GM18868 (cell line): Measurements from ENCODE around the gene JUNB.

Source experiments
- ATAC-seq: cut with Tn5 transposase; IDR thresholded peaks from one replicate; pipeline ENCODE4 v1.9.1; 2021; ENCODE audit warnings: mild to moderate bottlenecking, moderate library complexity; ENCODE audit not compliant: unreplicated experiment

The JUNB gene

DNA sequence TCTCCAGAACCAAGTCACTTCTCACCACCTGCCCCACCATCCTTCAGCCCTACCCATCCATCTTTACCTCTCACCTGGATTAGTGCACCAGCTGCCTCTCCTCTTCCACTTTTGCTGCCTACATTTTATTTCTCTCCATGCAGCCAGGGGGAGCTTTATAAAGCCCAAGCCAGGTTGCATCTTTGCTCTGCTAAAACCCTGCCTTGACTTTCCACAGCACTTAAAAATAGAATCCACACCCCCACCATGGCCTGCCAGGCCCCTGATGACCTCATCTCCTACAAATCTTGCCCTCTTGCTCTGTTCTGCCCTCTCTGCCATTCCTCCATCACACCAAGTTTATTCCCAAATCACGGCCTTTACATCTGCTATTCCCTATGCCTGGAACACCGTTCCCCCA, 17.7 kb upstream of the JUNB start:
- ATAC-seq, result no peak

DNA sequence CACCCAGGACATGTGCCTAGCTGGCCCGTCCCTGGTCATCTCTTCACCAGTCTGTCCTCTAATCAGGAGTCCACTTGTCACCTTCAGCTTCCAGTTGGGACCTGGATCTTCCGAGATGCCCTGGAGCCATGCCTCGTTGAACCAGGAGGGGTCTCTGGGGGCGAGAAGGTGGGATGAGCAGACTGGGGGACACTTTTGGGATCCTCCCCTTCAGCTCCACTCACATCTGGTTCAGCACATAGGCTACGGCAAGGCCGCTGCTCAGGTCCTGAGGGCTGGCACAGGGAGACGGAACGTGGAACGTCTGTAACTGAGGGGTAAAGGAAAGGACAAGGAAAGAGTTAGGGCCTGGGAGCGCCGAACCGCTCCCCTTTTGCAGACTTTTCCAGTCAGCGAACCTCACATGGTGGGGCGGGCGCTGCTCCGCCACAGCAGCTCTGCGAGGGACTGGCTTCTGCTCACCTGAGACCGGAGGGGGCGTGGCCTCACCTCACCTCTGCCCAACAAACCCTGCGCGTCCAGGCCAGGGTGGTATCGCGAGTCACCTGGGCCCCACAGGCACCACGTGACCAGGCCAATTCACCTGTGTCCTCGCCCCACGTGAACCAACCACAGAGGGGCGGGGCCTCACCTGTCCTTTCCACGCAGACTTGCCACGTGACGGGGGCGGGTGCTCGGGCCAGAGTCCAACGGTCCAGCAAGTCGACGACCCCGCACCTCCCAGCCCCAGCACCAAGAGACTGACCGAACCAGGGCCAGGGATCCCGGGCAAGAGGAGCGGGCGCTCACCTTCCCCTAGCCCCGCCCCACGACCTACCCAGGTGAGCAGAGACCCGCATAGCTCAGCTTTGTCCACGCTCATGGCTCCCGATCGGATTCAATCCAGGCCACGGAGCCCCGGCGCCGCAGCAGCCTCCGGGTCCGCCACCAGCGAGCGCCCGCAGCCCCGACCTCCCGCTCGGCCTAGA, 16.4 kb upstream of the JUNB start, which contains the start of gene HOOK2:
TSS of gene HOOK2 (minus strand) at position 965 of the 968 bp plus-strand sequence. CDS start at position 862, 103 bp downstream.
- no peak for ATAC-seq

DNA sequence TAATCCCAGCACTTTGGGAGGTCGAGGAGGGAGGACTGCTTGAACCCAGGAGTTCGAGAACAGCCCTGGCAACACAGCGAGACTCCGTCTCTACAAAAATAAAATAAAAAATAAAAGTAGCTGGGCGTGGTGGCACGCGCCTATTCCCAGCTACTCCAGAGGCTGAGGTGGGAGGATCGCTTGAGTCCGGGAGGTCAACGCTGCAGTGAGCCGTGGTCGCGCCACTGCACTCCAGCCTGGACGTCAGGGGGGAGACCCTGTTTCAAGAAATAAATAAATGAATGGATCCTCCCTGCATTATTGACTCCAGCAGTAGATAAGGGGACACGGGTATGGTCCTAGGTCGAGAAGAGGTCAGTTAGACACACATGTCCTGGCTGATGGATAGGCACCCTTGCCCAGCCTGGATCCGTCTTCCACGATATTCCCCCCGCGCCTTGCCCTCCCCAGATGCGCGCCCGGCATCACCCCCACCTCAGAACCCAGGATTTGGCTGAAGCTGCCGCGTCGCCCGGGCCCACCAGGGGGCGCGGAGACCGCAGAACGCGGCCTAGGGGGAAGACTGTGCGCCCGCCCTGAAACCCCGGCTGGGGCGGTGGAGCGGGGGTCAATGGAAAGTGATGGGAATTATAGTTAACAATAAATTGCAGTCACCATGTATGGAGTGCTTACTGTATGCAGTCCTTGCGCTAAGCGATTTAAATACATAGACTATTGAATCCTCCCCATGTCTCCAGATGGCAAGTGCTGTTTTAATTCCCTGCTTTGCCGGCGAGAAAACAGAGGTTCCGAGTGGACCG, 13.9 kb upstream of the JUNB start:
- ATAC-seq, result peak; percentile 35

DNA sequence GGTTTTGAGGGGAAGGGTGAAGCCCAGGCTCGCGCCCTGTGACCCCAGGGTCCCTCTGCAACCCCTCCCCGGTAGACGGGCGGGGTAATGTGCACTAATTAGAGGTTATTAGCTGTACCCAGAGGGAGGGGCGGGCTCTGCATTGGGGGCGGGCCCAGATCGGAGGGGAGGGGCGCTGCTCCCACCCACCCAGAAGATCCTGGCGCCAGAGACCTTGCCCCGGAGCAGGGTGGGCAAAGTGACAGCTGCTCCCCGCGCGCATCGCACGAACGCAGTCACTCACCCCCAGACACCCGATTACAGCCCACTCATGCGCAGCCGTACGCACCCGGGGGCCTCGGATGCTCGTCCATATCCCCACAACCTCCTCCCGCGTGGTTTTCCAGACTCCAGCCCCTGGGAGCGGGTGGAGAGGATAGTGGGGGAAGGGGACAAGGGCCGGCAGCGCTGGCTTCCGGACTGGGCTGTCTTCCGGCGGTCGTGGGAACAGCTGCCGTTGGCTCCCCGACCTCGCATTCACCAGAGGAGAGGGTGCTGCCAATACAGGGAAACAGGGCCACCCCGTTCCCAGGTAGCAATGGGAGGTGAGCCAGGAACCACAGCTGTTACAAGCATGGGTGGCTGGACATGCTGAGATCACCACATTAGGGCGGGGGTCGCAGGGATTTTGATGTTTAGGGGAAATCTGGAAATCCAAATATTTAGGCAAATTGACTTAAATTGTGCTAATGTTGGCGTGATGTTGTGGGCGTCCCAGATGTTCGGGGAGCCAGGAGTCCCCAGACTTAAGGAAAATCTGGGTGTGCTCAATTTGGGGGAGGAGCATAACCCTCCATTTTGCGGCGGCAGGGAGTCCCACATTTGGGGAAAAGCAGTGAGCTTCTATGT, 13.0 kb upstream of the JUNB start:
- no peak for ATAC-seq

DNA sequence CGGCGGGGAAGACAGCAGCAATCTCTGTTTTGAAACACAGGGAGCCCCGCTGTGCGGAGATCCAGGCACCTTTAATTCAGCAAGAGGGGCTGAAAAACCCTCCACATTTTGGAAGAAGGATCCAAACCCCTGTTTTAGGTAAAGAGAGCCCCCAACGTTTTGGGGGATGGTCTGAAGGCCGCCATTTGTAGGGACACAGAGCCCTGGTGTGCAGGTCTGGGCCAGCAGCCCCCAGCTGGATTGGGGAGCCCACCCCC, 12.5 kb upstream of the JUNB start:
- no peak for ATAC-seq

DNA sequence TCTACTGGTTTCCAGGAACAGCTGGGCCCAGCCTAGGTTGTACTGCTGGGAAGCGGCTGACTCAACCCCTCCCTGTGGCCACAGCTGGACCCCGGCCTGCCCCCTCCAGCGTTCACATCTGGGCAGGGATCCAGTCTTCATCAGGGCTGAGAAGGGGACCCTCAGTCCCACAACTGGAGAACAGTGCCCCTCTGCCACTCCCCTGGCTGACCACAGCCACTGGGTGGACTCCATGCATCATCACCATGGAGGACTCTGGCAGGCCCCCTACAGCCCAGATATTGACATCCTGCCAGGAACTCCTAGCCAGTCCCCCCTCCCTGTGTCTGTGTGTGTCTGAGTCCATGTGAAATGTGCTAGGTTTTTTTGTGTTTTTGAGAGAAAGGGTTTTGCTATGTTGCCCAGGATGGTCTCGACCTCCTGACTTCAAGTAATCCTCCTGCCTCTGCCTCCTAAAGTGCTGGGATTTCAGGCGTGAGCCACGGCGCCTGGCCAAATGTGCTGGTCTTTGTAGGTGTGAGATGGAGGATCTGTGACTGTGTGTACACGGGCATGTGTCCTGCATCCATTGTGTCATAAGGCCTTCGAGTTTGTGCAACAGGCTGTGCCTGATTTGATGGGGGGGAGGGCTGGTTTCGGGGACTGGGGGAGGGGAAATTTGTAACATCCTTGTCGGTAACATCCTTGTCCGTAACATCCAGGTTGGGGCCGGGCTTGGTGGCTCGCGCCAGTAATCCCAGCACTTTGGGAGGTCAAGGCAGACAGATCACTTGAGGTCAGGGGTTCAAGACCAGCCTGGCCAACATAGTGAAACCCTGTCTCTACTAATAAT, 11.9 kb upstream of the JUNB start:
- no peak for ATAC-seq

DNA sequence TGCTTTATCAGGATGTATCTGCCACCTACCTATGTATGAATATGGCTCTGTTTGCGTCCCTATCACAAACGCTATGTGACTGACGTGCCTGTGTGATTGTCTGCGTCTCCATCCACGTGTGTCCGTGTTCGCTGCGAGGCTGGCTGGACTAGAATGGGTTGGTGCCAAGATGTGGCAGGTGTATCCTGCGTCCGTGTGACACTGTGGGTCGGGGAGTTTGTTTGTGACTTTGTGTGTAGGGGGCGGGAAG, 9.2 kb upstream of the JUNB start:
- no peak for ATAC-seq

DNA sequence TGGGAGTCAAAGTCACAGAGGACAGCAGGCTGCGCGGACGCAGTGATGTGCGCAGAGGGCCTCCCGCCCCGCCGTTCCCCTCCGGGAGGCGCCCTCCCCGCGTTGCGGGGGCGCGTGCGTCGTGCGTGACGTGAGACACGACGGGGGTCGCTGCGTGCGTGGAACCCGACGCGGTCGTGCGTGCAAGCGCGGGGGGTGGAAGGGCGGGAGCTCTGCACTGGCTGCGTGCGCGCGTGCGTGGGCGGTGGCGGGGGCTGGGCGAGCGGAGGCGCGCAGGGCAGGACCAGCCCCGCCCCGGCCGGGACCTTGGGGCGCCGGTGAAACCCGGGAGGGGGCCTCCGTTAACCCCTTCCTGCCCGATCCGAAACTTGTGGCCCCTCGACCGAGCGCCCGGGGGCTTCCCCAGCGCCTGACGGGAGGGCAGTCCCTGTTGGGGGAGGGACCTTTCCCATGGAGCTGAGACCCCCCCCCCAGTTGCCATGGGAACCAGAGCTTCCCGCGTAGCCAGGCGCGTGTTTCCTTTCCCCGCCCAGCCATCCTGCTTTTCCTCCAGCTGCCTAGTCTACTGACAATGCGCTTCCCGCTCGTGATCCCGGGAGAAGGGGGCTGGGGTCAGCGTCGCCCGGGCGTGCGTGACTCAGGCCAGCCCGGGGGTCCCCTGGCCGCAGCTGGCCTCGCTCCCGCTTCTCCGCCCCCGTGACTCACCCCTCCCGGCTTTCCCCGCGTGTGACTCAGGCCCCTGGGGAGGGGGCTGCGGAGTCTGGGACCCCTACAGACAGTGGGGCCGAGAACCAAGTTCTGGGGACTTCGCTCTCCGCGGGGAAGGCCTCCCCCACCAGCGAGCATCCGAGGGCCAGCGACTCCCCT, 8.6 kb upstream of the JUNB start:
- ATAC-seq, result peak; percentile 22

DNA sequence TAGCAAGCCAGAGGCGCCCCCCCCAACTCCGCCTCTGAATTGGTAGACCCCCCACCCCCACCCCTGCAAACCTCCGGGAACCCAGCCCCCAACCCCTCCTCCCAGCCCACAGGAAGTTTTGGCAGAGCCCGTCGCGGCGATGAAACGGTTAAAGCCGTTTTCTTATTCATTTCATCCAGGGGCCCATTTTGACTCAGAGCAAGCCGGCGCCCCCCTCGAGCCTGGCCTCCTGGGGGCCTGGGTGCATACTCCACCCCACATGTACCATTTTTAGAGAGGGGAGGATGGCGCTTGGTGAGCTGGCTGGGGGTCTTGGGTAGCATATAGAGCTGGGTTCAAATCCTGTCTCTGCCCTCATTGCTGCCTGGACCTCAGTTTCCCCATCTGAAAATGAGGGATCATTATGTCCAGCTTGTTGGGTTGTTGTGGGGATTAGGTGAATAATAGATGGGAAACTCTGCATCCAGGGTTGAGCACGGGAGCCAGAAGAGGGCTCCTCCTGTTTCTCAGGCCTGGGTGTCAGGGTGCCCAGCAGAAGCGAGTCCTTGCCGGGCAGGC, 7.9 kb upstream of the JUNB start:
- ATAC-seq, result peak; percentile 3

DNA sequence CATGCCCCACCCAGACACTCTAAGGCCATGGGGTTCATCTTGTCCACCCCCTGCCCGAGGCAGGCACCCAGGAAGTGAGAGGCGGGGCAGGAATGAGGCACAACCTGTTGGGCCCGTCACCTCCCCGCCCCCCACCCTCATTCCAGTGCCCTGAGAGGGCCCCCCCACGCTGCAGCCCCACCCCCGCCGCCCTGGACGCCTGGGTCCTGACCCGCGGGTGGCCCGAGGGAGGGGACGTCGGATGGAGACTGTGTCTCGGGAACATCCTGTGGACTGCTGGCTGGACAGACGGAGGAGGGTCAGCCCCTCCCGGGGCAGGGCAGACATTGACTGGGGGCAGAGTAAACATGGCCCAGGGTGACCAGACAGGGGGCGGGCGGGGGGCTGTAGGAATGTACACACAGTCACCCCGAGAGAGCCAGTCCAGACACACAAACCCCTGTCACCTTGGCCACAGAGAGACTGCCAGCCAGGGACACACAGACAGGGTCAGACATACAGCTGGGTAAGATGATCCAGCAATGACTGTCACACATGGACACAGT, 7.4 kb upstream of the JUNB start:
- ATAC-seq, result no peak

DNA sequence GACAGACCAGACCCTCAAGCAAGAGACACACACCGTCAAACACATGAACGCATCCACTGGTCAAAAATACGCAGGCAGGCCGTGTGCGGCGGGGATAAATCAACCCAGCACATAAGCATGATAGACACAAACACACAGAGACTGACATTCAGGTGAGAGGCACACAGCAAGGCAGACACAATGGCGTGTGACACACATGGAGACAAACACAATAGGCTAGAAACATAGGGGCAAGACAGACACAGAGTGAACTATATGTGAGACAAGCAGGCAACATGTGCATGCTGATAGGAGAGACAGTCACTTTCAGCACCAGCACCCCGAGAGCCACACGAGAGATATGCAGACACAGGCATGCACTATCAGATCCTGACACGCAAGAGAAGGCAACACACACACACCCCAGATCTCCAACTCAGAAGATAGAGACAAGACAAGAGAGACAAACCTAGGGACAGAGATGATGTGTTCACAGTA, 6.9 kb upstream of the JUNB start:
- no peak for ATAC-seq

DNA sequence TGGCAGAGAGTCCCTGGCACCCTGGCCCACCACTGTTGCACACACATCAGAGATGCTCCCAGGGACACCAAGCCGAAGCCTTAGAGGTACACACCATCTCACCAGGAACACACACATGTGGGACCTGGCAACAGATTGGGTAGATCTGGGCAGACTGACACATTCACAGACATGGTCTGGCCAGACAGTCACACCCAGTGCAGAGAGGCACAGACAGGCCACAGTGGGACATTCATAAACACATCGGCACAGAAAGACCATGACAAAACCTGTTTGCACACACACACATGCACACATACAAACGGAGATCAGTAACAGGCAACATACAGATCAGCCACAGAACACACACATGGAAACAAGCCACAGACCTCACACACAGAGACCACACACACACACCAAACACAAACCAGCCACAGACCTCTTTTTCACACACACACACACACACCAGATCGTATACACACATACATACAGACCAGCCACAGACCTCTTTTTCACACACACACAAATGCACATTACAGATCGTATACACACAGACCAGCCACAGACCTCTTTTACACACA, 6.3 kb upstream of the JUNB start:
- ATAC-seq, result no peak

DNA sequence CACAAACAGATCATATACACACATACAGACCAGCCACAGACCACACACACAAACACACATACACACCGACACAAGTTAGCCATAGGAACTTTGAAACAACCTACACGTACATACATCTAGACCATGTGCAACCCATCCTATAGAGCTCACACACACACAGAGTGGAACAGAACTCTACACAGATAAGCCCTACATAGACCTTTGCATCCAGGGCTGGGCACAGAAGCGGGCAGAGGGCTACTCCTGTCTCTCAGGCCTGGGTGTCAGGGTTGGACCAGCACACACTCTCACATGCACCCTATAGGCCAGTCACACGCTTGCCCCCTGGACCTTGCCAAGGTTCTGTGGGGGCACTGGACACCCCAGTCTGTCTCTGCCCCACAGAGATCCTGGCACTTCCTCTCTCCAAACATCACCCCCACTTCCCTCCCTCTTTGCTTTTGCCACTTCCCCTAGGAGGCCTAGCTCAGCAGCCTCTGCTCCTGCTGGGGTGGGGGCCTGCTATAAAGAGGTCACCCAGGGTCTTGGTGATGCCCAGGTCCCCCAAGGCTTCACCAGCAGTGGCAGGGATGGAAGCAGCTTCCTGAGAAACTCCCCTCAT, 5.8 kb upstream of the JUNB start:
- no peak for ATAC-seq

DNA sequence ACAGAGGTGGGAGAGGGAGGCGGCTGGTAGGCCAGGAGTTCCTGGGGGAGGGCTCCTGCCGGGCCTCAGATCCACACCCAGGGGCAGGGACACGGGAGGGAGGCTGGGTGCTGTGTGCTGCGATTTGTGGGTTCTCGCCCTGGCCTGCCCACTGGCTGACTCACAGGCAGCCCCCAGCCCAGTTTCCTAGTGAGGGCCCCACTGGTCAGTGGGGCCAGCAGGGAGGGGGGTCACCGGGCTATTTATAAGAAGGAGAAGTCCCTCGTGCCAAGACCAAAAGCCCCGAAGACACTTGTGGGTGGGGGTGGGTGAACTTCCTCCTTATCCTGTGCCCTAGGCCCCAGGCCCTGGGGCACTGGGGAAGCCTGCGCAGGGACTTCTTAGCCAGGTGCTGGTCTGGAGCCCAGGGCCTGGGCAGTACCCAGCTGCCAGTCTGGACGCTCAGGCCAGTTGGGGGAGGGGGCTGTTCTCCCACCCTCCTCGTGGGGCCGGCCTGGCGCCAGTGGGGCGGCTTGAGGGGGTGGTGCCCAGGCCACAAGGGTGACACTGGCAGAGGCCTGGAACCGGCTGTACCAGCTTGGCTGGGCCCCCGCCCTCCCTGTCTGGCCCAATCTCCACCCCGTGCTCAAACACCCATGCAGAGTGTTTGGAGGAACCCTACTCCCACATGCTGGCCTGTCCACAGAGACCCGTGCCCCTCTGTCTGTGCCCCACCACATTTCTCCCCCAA, 5.0 kb upstream of the JUNB start:
- ATAC-seq, result no peak

DNA sequence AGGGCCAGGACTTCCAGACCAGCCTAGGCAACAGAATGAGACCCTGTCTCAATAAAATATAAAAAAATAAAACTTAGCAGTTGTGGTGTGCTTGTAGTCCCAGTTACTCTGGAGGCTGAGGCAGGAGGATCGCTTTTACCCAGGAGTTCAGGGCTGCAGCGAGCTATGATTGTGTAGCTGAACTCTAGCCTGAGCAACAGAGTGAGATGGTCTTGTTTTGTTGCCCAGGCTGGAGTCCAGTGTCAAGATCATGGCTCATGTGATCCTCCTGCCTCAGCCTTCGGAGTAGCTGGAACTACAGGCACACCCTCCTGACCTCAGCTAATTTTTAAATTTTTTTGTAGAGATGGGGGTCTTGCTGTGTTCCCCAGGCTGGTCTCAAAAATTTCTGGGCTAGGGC, 4.3 kb upstream of the JUNB start:
- no peak for ATAC-seq

DNA sequence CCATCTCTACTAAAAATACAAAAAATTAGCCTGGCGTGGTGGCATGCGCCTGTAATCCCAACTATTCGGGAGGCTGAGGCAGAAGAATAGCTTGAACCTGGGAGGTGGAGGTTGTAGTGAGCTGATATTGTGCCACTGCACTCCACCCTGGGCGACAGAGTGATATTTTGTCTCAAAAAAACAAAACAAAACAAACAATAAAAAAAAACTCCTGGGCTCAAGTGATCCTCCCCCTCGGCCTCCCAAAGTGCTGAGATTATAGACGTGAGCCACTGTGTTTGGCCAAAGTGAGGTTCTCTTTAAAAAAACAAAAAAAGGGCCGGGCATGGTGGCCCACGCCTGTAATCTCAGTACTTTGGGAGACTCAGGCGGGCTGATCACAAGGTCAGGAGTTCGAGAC, 3.8 kb upstream of the JUNB start:
- no peak for ATAC-seq

DNA sequence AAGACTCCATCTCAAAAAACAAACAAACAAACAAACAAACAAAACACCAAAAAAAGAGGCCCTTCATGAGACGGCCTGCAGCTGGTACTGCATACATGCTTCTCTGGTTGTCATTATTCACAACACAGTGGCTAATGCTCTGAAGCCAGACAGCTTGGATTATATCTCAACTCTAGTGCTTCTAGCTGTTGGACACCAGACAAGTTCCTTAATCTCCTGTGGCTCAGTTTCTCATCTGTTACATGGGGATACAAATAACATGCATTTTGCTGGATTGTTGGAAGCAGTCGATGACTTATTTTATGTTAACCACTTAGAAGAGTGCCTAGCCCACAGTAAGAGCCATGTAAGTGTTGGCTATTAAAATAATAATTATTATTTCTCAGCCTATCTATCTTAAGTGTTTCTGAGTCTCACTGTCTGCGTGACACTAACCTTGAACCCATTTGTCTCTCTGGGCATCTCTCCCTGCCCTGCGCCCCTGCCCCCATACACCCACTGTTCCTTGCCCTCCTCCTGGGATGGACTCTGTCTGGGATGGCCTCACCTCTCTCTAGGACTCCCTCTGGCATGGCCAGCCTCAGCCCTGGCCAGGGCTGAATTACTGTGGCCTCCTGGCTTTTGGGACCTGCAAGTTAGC, 3.1 kb upstream of the JUNB start:
- ATAC-seq, result no peak
